Body of pancreas (tissue), 4 donors: Measurements from ENCODE around the gene ITGA1. TPM values are rescaled to one million over a fixed set of nuclear protein-coding genes. Genes with fewer than 3 reads are reported as not detected.
"Not testable (repeated sequence)": the region's sequence is repeated elsewhere in the genome, so short reads cannot be mapped to it uniquely, and the experiment has no call there.

ENCODE experiments used
- ATAC-seq: fragments of 150-250 bp; one replicate; pipeline ENCODE4 v1.9.1; 2016
- DNase-seq, 4 donors: peaks; one replicate each; pipeline ENCODE4 v3.0.0-alpha.2; 2019
- H3K27ac ChIP-seq, 4 donors: fragments of 200-600 bp; sonication (generic); 1 replicate in 3 of 4; 2 replicates in 1 of 4; pipeline versions ENCODE4 v1.5.1 to v1.6.1; 2016 to 2019; ENCODE audit warnings: mild to moderate bottlenecking in 1 of 4, mixed read lengths in 1 of 4, moderate library complexity in 1 of 4
- H3K27me3 ChIP-seq, 2 donors: fragments of 200-600 bp; sonication (generic); one replicate each; pipeline ENCODE4 v1.6.0; 2016; ENCODE audit warnings: mild to moderate bottlenecking in 1 of 2
- H3K36me3 ChIP-seq, 2 donors: fragments of 200-600 bp; sonication (generic); replicated peaks in 1 of 2; 2 replicates each; pipeline ENCODE4 v1.5.1; 2016; ENCODE audit warnings: low read depth in 2 of 2; ENCODE audit not compliant: insufficient read depth in 1 of 2
- H3K4me1 ChIP-seq: fragments of 200-600 bp; sonication (generic); one replicate; pipeline ENCODE4 v1.6.0; 2016
- H3K4me3 ChIP-seq, 2 donors: fragments of 200-600 bp; sonication (generic); 1 replicate in 1 of 2; 2 replicates in 1 of 2; pipeline ENCODE4 v1.5.1; 2016 to 2019
- H3K9me3 ChIP-seq, 3 donors: fragments of 200-600 bp; sonication (generic); 1 replicate in 2 of 3; 2 replicates in 1 of 3; pipeline ENCODE4 v1.5.1; 2016
- CTCF ChIP-seq, 7 experiments: fragments of 450-650 bp in 4 of 7; fragments of 200-600 bp in 3 of 7; sonication (generic) in 3 of 7; IDR thresholded peaks; one replicate each; pipeline ENCODE4 v1.5.1; 2016 to 2019; ENCODE audit warnings: antibody characterized with exemption in 7 of 7
- POLR2A ChIP-seq, 3 donors: fragments of 450-650 bp; IDR thresholded peaks; one replicate each; pipeline ENCODE4 v1.6.1; 2016; ENCODE audit warnings: antibody characterized with exemption in 3 of 3, mild to moderate bottlenecking in 2 of 3
- WGBS, 2 donors: methylation state at CpG; one replicate each; pipeline ENCODE4 v1.1.5; 2017; 5-methylcytosine and 5-hydroxymethylcytosine counted together
- intact Hi-C: fragments of 100-400 bp; cut with DNase I; formaldehyde crosslinking; loops from one replicate; pipeline ENCODE4 v1.15.1; 2023
- total RNA-seq, 2 donors: library from RNA; depleted of rRNA; stranded (reverse); fragments of >200 nt; gene quantifications; one replicate each; pipeline ENCODE4 v1.1.0, GENCODE V29; 2016

Gene ITGA1
- total RNA-seq, 2 donors from 2014 or later, result 6.9 to 11.2 TPM

GRCh38 chr5:52956014-52956413, 168.3 kb downstream of the ITGA1 start:
- no peaks in the 10 kb centered on the region for H3K36me3 ChIP-seq
- H3K4me1 ChIP-seq, result no peaks in the 10 kb centered on the region
- intact Hi-C loops, result no loop called here
- no peak for TF ChIP-seq CTCF (IDR thresholded peaks at IDR 0.05)
- no peak for TF ChIP-seq POLR2A (IDR thresholded peaks at IDR 0.05)
- 52 to 69% methylated on average over 4 of the region's 4 CpGs for WGBS, 2 donors
- ATAC-seq, result no peak
- peaks cover 0 to 4% of the 10 kb centered on the region in 2 donors for H3K27me3 ChIP-seq
- H3K9me3 ChIP-seq, result no peaks in the 10 kb centered on the region
- no peak overlapping the region for H3K27ac ChIP-seq
- no peak overlapping the region for H3K4me3 ChIP-seq
- no peak for DNase-seq

- no peak overlapping the region for H3K27ac ChIP-seq
- TF ChIP-seq POLR2A (IDR thresholded peaks at IDR 0.05) (no peak), CTCF (IDR thresholded peaks at IDR 0.05) (no peak)
- peaks cover 0 to 4% of the 10 kb centered on the region in 2 donors for H3K27me3 ChIP-seq
- H3K36me3 ChIP-seq, result no peaks in the 10 kb centered on the region
- DNase-seq, result no peak
- no peaks in the 10 kb centered on the region for H3K4me1 ChIP-seq
- intact Hi-C loops, result no loop called here
- 47 to 58% methylated on average over 6 of the region's 6 CpGs for WGBS, 2 donors
- no peaks in the 10 kb centered on the region for H3K9me3 ChIP-seq
- ATAC-seq, result no peak
- no peak overlapping the region for H3K4me3 ChIP-seq
These were observed 169.4 kb downstream of the ITGA1 start for GRCh38 chr5:52956915-52957747.

GRCh38 chr5:52961274-52961681, 173.6 kb downstream of the ITGA1 start:
- H3K9me3 ChIP-seq, result no peaks in the 10 kb centered on the region
- H3K4me3 ChIP-seq, result no peak overlapping the region
- no peaks in the 10 kb centered on the region for H3K4me1 ChIP-seq
- H3K27ac ChIP-seq, result no peak overlapping the region
- H3K27me3 ChIP-seq, result peaks cover 0 to 4% of the 10 kb centered on the region in 2 donors
- intact Hi-C loops, result no loop called here
- H3K36me3 ChIP-seq, result no peaks in the 10 kb centered on the region
- 16 to 42% methylated on average over 2 of the region's 2 CpGs for WGBS, 2 donors
- DNase-seq, result no peak
- ATAC-seq, result no peak
- TF ChIP-seq CTCF (IDR thresholded peaks at IDR 0.05) (no peak), POLR2A (IDR thresholded peaks at IDR 0.05) (no peak)

- Histone ChIP-seq H3K36me3 (no peaks in the 10 kb centered on the region), H3K9me3 (no peaks in the 10 kb centered on the region), H3K4me3 (no peak overlapping the region), H3K27ac (no peak overlapping the region), H3K4me1 (no peaks in the 10 kb centered on the region), H3K27me3 (peaks cover 0 to 4% of the 10 kb centered on the region in 2 donors)
- TF ChIP-seq POLR2A (IDR thresholded peaks at IDR 0.05) (no peak), CTCF (IDR thresholded peaks at IDR 0.05) (no peak)
- intact Hi-C loops, result no loop called here
- no peak for DNase-seq
- ATAC-seq, result no peak
- 81 to 89% methylated on average over 1 of the region's 1 CpG for WGBS, 2 donors
These were observed 175.9 kb downstream of the ITGA1 start for GRCh38 chr5:52963636-52964035.

- no peak for ATAC-seq
- no peaks in the 10 kb centered on the region for H3K4me1 ChIP-seq
- 86 to 90% methylated on average over 1 of the region's 1 CpG for WGBS, 2 donors
- intact Hi-C loops, result no loop called here
- no peak overlapping the region for H3K4me3 ChIP-seq
- TF ChIP-seq CTCF (IDR thresholded peaks at IDR 0.05), result peak in 1 of 7 experiments; percentile 2
- TF ChIP-seq POLR2A (IDR thresholded peaks at IDR 0.05), result no peak
- peaks cover 0 to 4% of the 10 kb centered on the region in 2 donors for H3K27me3 ChIP-seq
- H3K27ac ChIP-seq, result no peak overlapping the region
- H3K36me3 ChIP-seq, result no peaks in the 10 kb centered on the region
- no peak for DNase-seq
- no peaks in the 10 kb centered on the region for H3K9me3 ChIP-seq
These were observed 176.4 kb downstream of the ITGA1 start for GRCh38 chr5:52964138-52964537.

- intact Hi-C loops, H3K4me1 ChIP-seq, H3K9me3 ChIP-seq, ATAC-seq, H3K27me3 ChIP-seq, H3K27ac ChIP-seq, H3K36me3 ChIP-seq, H3K4me3 ChIP-seq, DNase-seq: not testable (repeated sequence)
- WGBS, 2 donors, result 59 to 83% methylated on average over 7 of the region's 7 CpGs
These were observed 188.4 kb downstream of the ITGA1 start for GRCh38 chr5:52976157-52976556.
